ENCODE measurements around the gene CCT7.
A peak's percentile ranks its signal among the peaks of the same experiment; 100 is the strongest.

The CCT7 gene

GRCh38 chr2:73238149-73238548 lies 4.0 kb downstream of the CCT7 start:
- no peak overlapping the region for H3K4me3 ChIP-seq (ENCODE audit: low read depth, low read length)
- H3K27me3 ChIP-seq (ENCODE audit: control insufficient read depth, insufficient read depth, low read length), result no peaks in the 10 kb centered on the region
- H3K9ac ChIP-seq, result no peak overlapping the region
- TF ChIP-seq, protein P1, sequence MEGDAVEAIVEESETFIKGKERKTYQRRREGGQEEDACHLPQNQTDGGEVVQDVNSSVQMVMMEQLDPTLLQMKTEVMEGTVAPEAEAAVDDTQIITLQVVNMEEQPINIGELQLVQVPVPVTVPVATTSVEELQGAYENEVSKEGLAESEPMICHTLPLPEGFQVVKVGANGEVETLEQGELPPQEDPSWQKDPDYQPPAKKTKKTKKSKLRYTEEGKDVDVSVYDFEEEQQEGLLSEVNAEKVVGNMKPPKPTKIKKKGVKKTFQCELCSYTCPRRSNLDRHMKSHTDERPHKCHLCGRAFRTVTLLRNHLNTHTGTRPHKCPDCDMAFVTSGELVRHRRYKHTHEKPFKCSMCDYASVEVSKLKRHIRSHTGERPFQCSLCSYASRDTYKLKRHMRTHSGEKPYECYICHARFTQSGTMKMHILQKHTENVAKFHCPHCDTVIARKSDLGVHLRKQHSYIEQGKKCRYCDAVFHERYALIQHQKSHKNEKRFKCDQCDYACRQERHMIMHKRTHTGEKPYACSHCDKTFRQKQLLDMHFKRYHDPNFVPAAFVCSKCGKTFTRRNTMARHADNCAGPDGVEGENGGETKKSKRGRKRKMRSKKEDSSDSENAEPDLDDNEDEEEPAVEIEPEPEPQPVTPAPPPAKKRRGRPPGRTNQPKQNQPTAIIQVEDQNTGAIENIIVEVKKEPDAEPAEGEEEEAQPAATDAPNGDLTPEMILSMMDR (IDR thresholded peaks at IDR 0.05), result no peak
- H3K4me2 ChIP-seq (ENCODE audit: low read length), result no peak overlapping the region
- H2AFZ ChIP-seq, result no peak overlapping the region
- peaks cover 16% of the 10 kb centered on the region for H3K79me2 ChIP-seq
- H3K36me3 ChIP-seq (ENCODE audit: control insufficient read depth, insufficient read depth, low read length), result no peaks in the 10 kb centered on the region
- no peak overlapping the region for H3K27ac ChIP-seq
- H3K9me3 ChIP-seq (ENCODE audit: control insufficient read depth, low read length), result no peaks in the 10 kb centered on the region
- H3K4me1 ChIP-seq, result peaks cover 6% of the 10 kb centered on the region

DNA sequence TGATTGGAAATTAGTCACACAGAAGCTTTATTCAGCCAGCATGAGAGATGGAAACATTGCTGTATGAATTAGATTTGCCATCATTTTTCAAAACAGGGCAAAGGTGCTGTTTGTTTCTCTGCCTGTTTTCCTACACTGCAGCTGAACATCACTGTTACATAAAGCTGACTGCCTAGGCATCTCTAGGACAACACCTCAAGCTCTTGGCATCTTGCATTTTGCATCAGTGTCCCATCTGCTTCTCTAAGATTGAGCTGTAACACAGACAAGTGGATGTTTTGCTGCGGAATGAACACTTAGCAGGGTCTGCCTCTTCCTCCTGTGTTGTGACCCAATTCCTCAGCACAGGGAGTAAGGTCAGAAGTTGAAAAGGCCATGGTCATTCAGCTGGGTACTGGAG lies 4.9 kb downstream of the CCT7 start:
- no peak overlapping the region for H3K9ac ChIP-seq
- TF ChIP-seq, protein P1 (IDR thresholded peaks at IDR 0.05), result no peak
- H3K27ac ChIP-seq, result no peak overlapping the region
- H3K9me3 ChIP-seq (ENCODE audit: control insufficient read depth, low read length), result no peaks in the 10 kb centered on the region
- H3K27me3 ChIP-seq (ENCODE audit: control insufficient read depth, insufficient read depth, low read length), result no peaks in the 10 kb centered on the region
- H3K4me3 ChIP-seq (ENCODE audit: low read depth, low read length), result no peak overlapping the region
- no peak overlapping the region for H2AFZ ChIP-seq
- H3K4me2 ChIP-seq (ENCODE audit: low read length), result no peak overlapping the region
- peaks cover 8% of the 10 kb centered on the region for H3K4me1 ChIP-seq
- H3K79me2 ChIP-seq, result peaks cover 16% of the 10 kb centered on the region
- no peaks in the 10 kb centered on the region for H3K36me3 ChIP-seq (ENCODE audit: control insufficient read depth, insufficient read depth, low read length)

GRCh38 chr2:73239776-73240175 lies 5.7 kb downstream of the CCT7 start:
- Histone ChIP-seq H3K9me3 (ENCODE audit: control insufficient read depth, low read length) (no peaks in the 10 kb centered on the region), H3K79me2 (peaks cover 13% of the 10 kb centered on the region), H3K4me2 (ENCODE audit: low read length) (no peak overlapping the region), H2AFZ (no peak overlapping the region), H3K27me3 (ENCODE audit: control insufficient read depth, insufficient read depth, low read length) (no peaks in the 10 kb centered on the region), H3K36me3 (ENCODE audit: control insufficient read depth, insufficient read depth, low read length) (no peaks in the 10 kb centered on the region), H3K9ac (no peak overlapping the region), H3K4me3 (ENCODE audit: low read depth, low read length) (no peak overlapping the region), H3K27ac (no peak overlapping the region), H3K4me1 (peaks cover 11% of the 10 kb centered on the region)
- TF ChIP-seq, protein P1 (IDR thresholded peaks at IDR 0.05), result no peak

- Histone ChIP-seq H3K4me3 (ENCODE audit: low read depth, low read length) (no peak overlapping the region), H3K4me1 (peaks cover 12% of the 10 kb centered on the region), H3K79me2 (peaks cover 1% of the 10 kb centered on the region), H3K9ac (no peak overlapping the region), H3K27ac (no peak overlapping the region), H2AFZ (no peak overlapping the region), H3K36me3 (ENCODE audit: control insufficient read depth, insufficient read depth, low read length) (no peaks in the 10 kb centered on the region), H3K9me3 (ENCODE audit: control insufficient read depth, low read length) (no peaks in the 10 kb centered on the region), H3K27me3 (ENCODE audit: control insufficient read depth, insufficient read depth, low read length) (no peaks in the 10 kb centered on the region), H3K4me2 (ENCODE audit: low read length) (peak overlapping the region; percentile 22)
- TF ChIP-seq, protein P1 (IDR thresholded peaks at IDR 0.05), result no peak
Measured at GRCh38 chr2:73243884-73244570, 9.9 kb downstream of the CCT7 start.

DNA sequence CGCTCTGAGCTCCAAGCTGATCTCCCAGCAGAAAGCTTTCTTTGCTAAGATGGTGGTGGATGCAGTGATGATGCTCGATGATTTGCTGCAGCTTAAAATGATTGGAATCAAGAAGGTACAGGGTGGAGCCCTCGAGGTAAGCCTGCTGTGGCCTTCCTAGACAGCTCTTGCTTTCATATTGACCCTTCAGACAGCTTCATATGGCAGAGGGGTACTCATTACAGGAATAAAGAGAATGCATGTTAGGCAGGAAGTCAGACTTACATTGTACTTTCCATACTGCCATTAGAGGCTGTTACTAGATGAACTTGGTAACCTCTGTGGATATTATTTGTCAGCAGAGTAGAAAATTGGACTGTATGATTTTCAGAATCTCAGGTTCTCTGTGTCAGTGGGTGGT lies 10.5 kb downstream of the CCT7 start:
- no peaks in the 10 kb centered on the region for H3K9me3 ChIP-seq (ENCODE audit: control insufficient read depth, low read length)
- no peak overlapping the region for H3K27ac ChIP-seq
- H3K36me3 ChIP-seq (ENCODE audit: control insufficient read depth, insufficient read depth, low read length), result no peaks in the 10 kb centered on the region
- H3K4me2 ChIP-seq (ENCODE audit: low read length), result no peak overlapping the region
- peaks cover 15% of the 10 kb centered on the region for H3K4me1 ChIP-seq
- H3K79me2 ChIP-seq, result no peaks in the 10 kb centered on the region
- no peak overlapping the region for H3K9ac ChIP-seq
- TF ChIP-seq, protein P1 (IDR thresholded peaks at IDR 0.05), result no peak
- H3K4me3 ChIP-seq (ENCODE audit: low read depth, low read length), result no peak overlapping the region
- no peak overlapping the region for H2AFZ ChIP-seq
- no peaks in the 10 kb centered on the region for H3K27me3 ChIP-seq (ENCODE audit: control insufficient read depth, insufficient read depth, low read length)

All from parathyroid adenoma (tissue), 2 donors.